SW 1271 (cell line): Measurements from ENCODE around the gene MBP.

Experiments used
- DNase-seq, 2 experiments: peaks; one replicate each; lab custom pipeline; 2025; lab: John Stamatoyannopoulos, UW

The MBP gene

GRCh38 chr18:77082316-77082955 is 50.1 kb downstream of the MBP start:
- DNase-seq: no peak

GRCh38 chr18:77081390-77081778 is 51.2 kb downstream of the MBP start:
- no peak for DNase-seq

GRCh38 chr18:77079954-77080682 is 52.5 kb downstream of the MBP start:
- DNase-seq: no peak

- no peak for DNase-seq
Observed at GRCh38 chr18:77079088-77079487, 53.5 kb downstream of the MBP start.

- DNase-seq: no peak
Observed at GRCh38 chr18:77078690-77079070, 53.9 kb downstream of the MBP start.

- DNase-seq: no peak
Observed at GRCh38 chr18:77077941-77078689, 54.5 kb downstream of the MBP start.

GRCh38 chr18:77077401-77077800 is 55.2 kb downstream of the MBP start:
- no peak for DNase-seq

GRCh38 chr18:77076111-77076510 is 56.5 kb downstream of the MBP start:
- no peak for DNase-seq

- DNase-seq: no peak
Observed at GRCh38 chr18:77074431-77074830, 58.2 kb downstream of the MBP start.

- no peak for DNase-seq
Observed at GRCh38 chr18:77073336-77074093, 59.1 kb downstream of the MBP start.

GRCh38 chr18:77072566-77072965 is 60.0 kb downstream of the MBP start:
- no peak for DNase-seq

GRCh38 chr18:77071711-77072292 is 60.8 kb downstream of the MBP start:
- peak; percentile 47 to 72 for DNase-seq

GRCh38 chr18:77071061-77071460 is 61.5 kb downstream of the MBP start:
- DNase-seq: no peak

- no peak for DNase-seq
Observed at GRCh38 chr18:77070627-77071026, 62.0 kb downstream of the MBP start.

GRCh38 chr18:77069931-77070330 is 62.7 kb downstream of the MBP start:
- no peak for DNase-seq

GRCh38 chr18:77069482-77069881 is 63.1 kb downstream of the MBP start:
- no peak for DNase-seq

GRCh38 chr18:77068321-77069312 is 64.0 kb downstream of the MBP start:
- DNase-seq: no peak

GRCh38 chr18:77067291-77068061 is 65.1 kb downstream of the MBP start:
- DNase-seq: peak; percentile 21 to 90

GRCh38 chr18:77066689-77067088 is 65.9 kb downstream of the MBP start:
- no peak for DNase-seq

GRCh38 chr18:77066101-77066500 is 66.5 kb downstream of the MBP start:
- no peak for DNase-seq
